Activated CD8-positive, alpha-beta T cell treated with anti-CD3 and anti-CD28 coated beads for 36 hours (primary cell): ENCODE results near the gene CXCR6. TPM values are rescaled to one million over a fixed set of nuclear protein-coding genes. Genes with fewer than 3 reads are reported as not detected.

ENCODE experiments used
- ATAC-seq: fragments of 200-7000 bp; cut with Tn5 transposase; one replicate; pipeline ENCODE4 v1.10.0; 2021; ENCODE audit warnings: mild to moderate bottlenecking, moderate library complexity
- CTCF ChIA-PET: fragments of 350-600 bp; sonication (Branson Sonifier 250); formaldehyde crosslinking; loops from one replicate; lab custom pipeline; 2021; ENCODE audit warnings: antibody characterized with exemption; lab: Charles Lee
- POLR2A ChIA-PET: fragments of 350-600 bp; sonication (Branson Sonifier 250); formaldehyde crosslinking; loops from one replicate; lab custom pipeline; 2021; ENCODE audit warnings: antibody characterized with exemption; lab: Charles Lee
- DNase-seq: peaks from one replicate; pipeline ENCODE4 v3.0.0-alpha.2; 2020
- H3K27ac Mint-ChIP-seq: one replicate; pipeline ENCODE4 v1.8.0; 2021; ENCODE audit warnings: mild to moderate bottlenecking, mixed read lengths
- H3K27me3 Mint-ChIP-seq: one replicate; pipeline ENCODE4 v1.8.0; 2021; ENCODE audit warnings: mixed read lengths
- H3K36me3 Mint-ChIP-seq: one replicate; pipeline ENCODE4 v1.8.0; 2021; ENCODE audit warnings: low read depth, mixed read lengths
- H3K4me1 Mint-ChIP-seq: one replicate; pipeline ENCODE4 v1.8.0; 2021; ENCODE audit warnings: low read depth, mixed read lengths
- H3K4me3 Mint-ChIP-seq: one replicate; pipeline ENCODE4 v1.8.0; 2021; ENCODE audit warnings: mild to moderate bottlenecking, moderate library complexity, mixed read lengths
- H3K9me3 Mint-ChIP-seq: one replicate; pipeline ENCODE4 v1.8.0; 2021; ENCODE audit warnings: mixed read lengths
- intact Hi-C: fragments of 100-400 bp; cut with micrococcal nuclease; formaldehyde crosslinking; loops from one replicate; pipeline ENCODE4 v1.10.0; 2022
- total RNA-seq, 2 experiments: library from RNA; stranded (reverse); gene quantifications; one replicate each; pipeline ENCODE4 v1.2.3, GENCODE V29; 2021
- TF ChIP-seq, protein P1 (sequence below): fragments of 200-600 bp; IDR thresholded peaks from one replicate; pipeline ENCODE4 v1.8.0; 2022; ENCODE audit warnings: antibody characterized with exemption, mild to moderate bottlenecking

CXCR6 gene
- total RNA-seq, 2 experiments from 2014 or later: 3.2 to 3.4 TPM

DNA sequence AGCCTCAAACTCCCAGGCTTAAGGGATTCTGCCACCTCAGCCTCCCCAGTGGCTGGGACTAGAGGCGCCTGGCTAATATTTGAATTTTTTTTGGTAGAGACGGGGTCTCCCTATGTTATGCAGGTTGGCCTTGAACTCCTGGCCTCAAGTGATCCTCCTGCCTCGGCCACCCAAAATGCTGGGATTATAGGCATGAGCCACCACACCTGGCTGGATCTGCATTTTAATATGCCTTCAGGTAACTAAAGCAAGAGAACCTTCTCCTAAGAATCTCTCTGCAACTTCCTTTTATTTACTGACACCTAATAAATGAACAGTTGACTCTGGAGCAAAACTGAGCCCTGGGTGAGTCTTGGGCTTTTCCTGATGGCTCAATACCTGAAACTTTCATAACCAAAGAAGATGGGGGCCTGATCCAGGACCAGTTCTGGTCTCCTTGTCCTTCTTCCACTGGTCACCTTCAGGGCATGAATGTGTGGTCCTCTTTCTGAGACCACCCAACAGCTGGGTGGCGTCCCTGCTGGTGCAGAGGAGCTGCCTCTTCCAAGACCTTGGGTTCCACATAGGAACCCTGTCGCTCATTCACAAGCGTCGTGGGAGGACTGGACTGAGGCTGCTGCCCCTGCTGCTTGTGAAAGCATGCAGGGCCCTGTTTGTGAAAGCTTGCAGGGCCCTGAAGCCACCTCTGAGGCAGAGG is 28.8 kb upstream of the CXCR6 start:
- Mint-ChIP-seq H3K27ac (no peak overlapping the region), H3K4me1 (peaks cover 37% of the 10 kb centered on the region), H3K36me3 (peaks cover 12% of the 10 kb centered on the region), H3K4me3 (no peak overlapping the region), H3K27me3 (peaks cover 18% of the 10 kb centered on the region), H3K9me3 (no peaks in the 10 kb centered on the region)
- POLR2A ChIA-PET: no interaction called here
- no peak for DNase-seq
- CTCF ChIA-PET: interaction anchor here (1.7 kb wide), 1 partner anchor 163 kb away, joined by 6 read pairs; no protein-coding TSS in a partner anchor
- intact Hi-C loops: loop anchor here (5.0 to 10.0 kb wide), 2 partner anchors 42 to 220 kb away; no protein-coding TSS in a partner anchor
- ATAC-seq: no peak
- TF ChIP-seq, protein P1, sequence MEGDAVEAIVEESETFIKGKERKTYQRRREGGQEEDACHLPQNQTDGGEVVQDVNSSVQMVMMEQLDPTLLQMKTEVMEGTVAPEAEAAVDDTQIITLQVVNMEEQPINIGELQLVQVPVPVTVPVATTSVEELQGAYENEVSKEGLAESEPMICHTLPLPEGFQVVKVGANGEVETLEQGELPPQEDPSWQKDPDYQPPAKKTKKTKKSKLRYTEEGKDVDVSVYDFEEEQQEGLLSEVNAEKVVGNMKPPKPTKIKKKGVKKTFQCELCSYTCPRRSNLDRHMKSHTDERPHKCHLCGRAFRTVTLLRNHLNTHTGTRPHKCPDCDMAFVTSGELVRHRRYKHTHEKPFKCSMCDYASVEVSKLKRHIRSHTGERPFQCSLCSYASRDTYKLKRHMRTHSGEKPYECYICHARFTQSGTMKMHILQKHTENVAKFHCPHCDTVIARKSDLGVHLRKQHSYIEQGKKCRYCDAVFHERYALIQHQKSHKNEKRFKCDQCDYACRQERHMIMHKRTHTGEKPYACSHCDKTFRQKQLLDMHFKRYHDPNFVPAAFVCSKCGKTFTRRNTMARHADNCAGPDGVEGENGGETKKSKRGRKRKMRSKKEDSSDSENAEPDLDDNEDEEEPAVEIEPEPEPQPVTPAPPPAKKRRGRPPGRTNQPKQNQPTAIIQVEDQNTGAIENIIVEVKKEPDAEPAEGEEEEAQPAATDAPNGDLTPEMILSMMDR: no peak

DNA sequence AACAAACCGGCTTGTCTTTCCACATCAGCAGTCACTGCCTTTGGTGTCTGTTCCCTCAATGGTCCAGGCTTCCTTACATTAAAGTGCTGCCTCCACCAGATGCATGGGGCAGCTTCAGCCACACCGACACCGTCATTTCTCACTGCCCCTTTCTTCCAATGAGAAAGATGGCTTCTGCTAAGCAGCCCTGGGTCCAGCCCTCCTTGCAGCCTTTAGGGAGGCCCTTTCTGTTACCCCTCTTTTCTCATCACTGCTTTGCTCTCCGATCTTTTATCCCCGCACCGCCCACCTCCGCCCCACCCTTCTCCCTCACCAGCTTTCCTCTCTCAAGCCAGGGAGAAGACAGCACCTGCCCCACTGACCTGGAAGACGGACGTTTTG is 28.2 kb upstream of the CXCR6 start:
- CTCF ChIA-PET: interaction anchor here (1.0 to 1.7 kb wide), 2 partner anchors 17 to 162 kb away, joined by 3 to 6 read pairs; no protein-coding TSS in a partner anchor
- peak overlapping the region; percentile 50 for H3K27ac Mint-ChIP-seq
- intact Hi-C loops: loop anchor here (5.0 to 10.0 kb wide), 2 partner anchors 43 to 220 kb away; no protein-coding TSS in a partner anchor

DNA sequence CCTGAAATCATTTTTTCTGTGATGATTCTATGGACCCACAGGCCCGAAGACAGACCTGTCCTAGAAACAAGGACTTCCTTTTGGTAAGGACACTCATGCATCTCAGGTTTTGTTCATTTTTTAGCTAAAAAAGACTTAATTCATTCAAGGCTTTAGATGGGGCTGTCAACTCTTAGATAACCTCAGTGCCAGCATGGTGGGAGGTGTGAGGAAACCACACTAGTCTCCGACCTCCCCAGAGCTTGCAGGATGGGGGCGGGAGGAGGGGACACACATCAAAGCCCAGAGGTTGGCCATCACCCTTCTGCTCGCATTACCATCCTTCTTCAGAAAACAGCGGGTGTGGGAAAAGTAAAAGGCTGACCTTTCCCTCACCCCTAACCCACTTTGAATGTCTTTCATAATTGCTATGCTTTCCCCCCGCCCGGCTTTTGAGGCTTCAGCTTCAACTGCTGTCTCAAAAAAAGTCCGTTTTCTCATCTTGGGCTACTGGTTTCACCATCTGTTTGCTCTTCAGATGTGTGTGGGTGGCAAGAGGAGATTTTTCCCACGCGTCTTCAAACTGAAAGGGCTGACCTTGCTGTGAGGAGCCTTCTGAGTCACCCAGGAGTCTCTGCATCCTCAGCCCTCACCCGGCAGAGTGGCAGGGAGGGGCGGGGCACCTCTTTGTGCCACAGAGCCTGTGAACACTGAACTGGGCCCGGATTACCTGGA is 27.6 kb upstream of the CXCR6 start:
- TF ChIP-seq, protein P1: no peak
- DNase-seq: peak; percentile 91
- peaks cover 37% of the 10 kb centered on the region for H3K4me1 Mint-ChIP-seq
- POLR2A ChIA-PET: interaction anchor here (0.8 to 1.0 kb wide), 4 partner anchors 29 to 152 kb away, joined by 3 to 5 read pairs (median 3); no protein-coding TSS in a partner anchor
- intact Hi-C loops: loop anchor here (5.0 to 10.0 kb wide), 2 partner anchors 43 to 221 kb away; no protein-coding TSS in a partner anchor
- ATAC-seq: peak; percentile 93
- peaks cover 11% of the 10 kb centered on the region for H3K27me3 Mint-ChIP-seq
- H3K27ac Mint-ChIP-seq: peak overlapping the region; percentile 50
- H3K4me3 Mint-ChIP-seq: peak overlapping the region; percentile 51
- CTCF ChIA-PET: interaction anchor here (1.0 to 1.7 kb wide), 2 partner anchors 18 to 162 kb away, joined by 3 to 6 read pairs; no protein-coding TSS in a partner anchor
- peaks cover 16% of the 10 kb centered on the region for H3K36me3 Mint-ChIP-seq
- H3K9me3 Mint-ChIP-seq: no peaks in the 10 kb centered on the region

More for the DNA sequence above, 28.2 kb upstream of the CXCR6 start:
- H3K36me3 Mint-ChIP-seq: peaks cover 12% of the 10 kb centered on the region
- POLR2A ChIA-PET: interaction anchor here (1.0 kb wide), 1 partner anchor 92 kb away, joined by 3 read pairs; no protein-coding TSS in a partner anchor
- peaks cover 14% of the 10 kb centered on the region for H3K27me3 Mint-ChIP-seq
- no peak for ATAC-seq
- DNase-seq: peak; percentile 11
- peak overlapping the region; percentile 51 for H3K4me3 Mint-ChIP-seq
- TF ChIP-seq, protein P1: no peak
- peaks cover 37% of the 10 kb centered on the region for H3K4me1 Mint-ChIP-seq
- H3K9me3 Mint-ChIP-seq: no peaks in the 10 kb centered on the region

DNA sequence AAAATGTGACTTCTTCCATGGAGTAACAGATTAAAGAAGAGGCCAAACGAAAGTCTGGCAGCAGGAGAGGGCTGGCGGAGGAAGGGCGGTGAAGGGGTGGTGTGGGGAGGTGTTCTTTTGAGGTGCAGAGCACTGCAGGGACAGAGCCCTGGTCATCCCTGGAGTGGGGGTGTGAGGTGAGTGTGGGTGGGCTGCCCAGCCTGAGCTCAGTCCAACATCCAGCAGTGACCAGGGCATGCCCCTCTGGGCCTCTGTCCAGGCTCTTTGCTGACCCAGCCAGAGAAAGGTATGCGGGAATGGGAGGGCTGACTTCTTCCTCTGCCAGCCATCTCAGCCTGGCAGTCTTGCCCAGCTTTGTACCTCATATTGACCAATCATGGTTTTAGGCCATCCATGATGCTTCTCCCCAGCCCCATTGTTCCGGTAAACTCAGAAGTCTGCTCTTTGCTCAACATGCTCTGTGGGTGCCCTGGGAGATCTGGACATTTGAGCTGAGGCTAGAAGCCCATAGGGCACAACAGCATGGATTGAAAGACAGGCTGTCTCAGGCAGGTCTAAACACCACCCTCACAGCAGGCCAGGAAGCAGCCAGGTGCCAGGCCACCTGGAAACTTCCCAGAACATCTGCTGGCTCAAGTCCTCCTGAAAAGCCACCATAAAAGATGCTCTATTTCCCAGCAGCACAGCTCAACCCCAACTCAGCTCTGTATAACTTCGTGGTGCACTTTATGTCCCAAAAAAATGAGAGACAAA is 25.9 kb upstream of the CXCR6 start:
- Mint-ChIP-seq H3K36me3 (peaks cover 21% of the 10 kb centered on the region), H3K27me3 (peaks cover 7% of the 10 kb centered on the region), H3K4me1 (peaks cover 43% of the 10 kb centered on the region), H3K4me3 (no peak overlapping the region), H3K9me3 (no peaks in the 10 kb centered on the region), H3K27ac (no peak overlapping the region)
- POLR2A ChIA-PET: interaction anchor here (1.1 kb wide), 1 partner anchor 12 kb away, joined by 4 read pairs; no protein-coding TSS in a partner anchor
- intact Hi-C loops: loop anchor here (5.0 to 10.0 kb wide), 2 partner anchors 45 to 223 kb away; no protein-coding TSS in a partner anchor
- DNase-seq: no peak
- TF ChIP-seq, protein P1: no peak
- CTCF ChIA-PET: interaction anchor here (0.7 to 1.0 kb wide), 2 partner anchors 162 to 167 kb away, joined by 3 read pairs; no protein-coding TSS in a partner anchor
- ATAC-seq: no peak
